Upper lobe of left lung (tissue), 6 donors: ENCODE measurements around the gene KCTD7. TPM values are rescaled to one million over a fixed set of nuclear protein-coding genes. Genes with fewer than 3 reads are reported as not detected.
"Not testable (repeated sequence)": the region's sequence is repeated elsewhere in the genome, so short reads cannot be mapped to it uniquely, and the experiment has no call there.

Experiments used
- ATAC-seq, 2 donors: fragments of 200-7000 bp; cut with Tn5 transposase; one replicate each; pipeline ENCODE4 v1.9.1; 2022; ENCODE audit warnings: mild to moderate bottlenecking in 2 of 2, moderate library complexity in 2 of 2; ENCODE audit not compliant: low FRiP score in 2 of 2
- DNase-seq, 2 donors: peaks; one replicate each; pipeline ENCODE4 v3.0.0-alpha.2; 2019 to 2020
- H3K27ac ChIP-seq, 4 donors: fragments of 200-600 bp; sonication (generic); one replicate each; pipeline ENCODE4 v1.5.1; 2016 to 2019
- H3K27me3 ChIP-seq, 4 donors: fragments of 200-600 bp; sonication (generic); one replicate each; pipeline ENCODE4 v1.5.1; 2017 to 2019
- H3K36me3 ChIP-seq, 4 donors: fragments of 200-600 bp; sonication (generic); one replicate each; pipeline ENCODE4 v1.5.1; 2016 to 2019
- H3K4me1 ChIP-seq, 4 donors: fragments of 200-600 bp; sonication (generic); one replicate each; pipeline ENCODE4 v1.5.1; 2018 to 2019
- H3K4me3 ChIP-seq, 4 donors: fragments of 200-600 bp; sonication (generic); one replicate each; pipeline ENCODE4 v1.5.1; 2017 to 2019; ENCODE audit warnings: mild to moderate bottlenecking in 2 of 4, moderate library complexity in 1 of 4
- H3K9me3 ChIP-seq, 4 donors: fragments of 200-600 bp; sonication (generic); one replicate each; pipeline ENCODE4 v1.5.1; 2018 to 2019
- CTCF ChIP-seq, 6 experiments: fragments of 450-650 bp in 4 of 6; fragments of 200-600 bp in 2 of 6; sonication (generic) in 2 of 6; IDR thresholded peaks; one replicate each; pipeline ENCODE4 v1.5.1; 2016 to 2019; ENCODE audit warnings: antibody characterized with exemption in 6 of 6
- EP300 ChIP-seq, 4 donors: sonication (generic); formaldehyde crosslinking; IDR thresholded peaks; one replicate each; pipeline ENCODE4 v1.5.1; 2017; ENCODE audit warnings: antibody characterized with exemption in 4 of 4, control low read depth in 2 of 4
- POLR2A ChIP-seq, 4 donors: fragments of 450-650 bp; IDR thresholded peaks; one replicate each; pipeline ENCODE4 v1.5.1; 2016 to 2017; ENCODE audit warnings: antibody characterized with exemption in 4 of 4, mild to moderate bottlenecking in 2 of 4
- POLR2AphosphoS5 ChIP-seq, 2 donors: sonication (generic); formaldehyde crosslinking; IDR thresholded peaks; one replicate each; pipeline ENCODE4 v1.5.1; 2017; ENCODE audit warnings: antibody characterized with exemption in 2 of 2
- WGBS, 2 donors: methylation state at CpG; one replicate each; pipeline ENCODE4 v1.1.5; 2017 to 2018; 5-methylcytosine and 5-hydroxymethylcytosine counted together
- total RNA-seq, 6 donors: library from RNA; depleted of rRNA in 4 of 6; stranded (reverse); fragments of >200 nt in 4 of 6; gene quantifications; one replicate each; pipeline versions ENCODE4 v1.1.0 to v1.2.1, GENCODE V29; 2016 to 2021
- donor health status: DM: no; HTN: no; CAD: no; lungs with moderate emphysema.
- donor health status: DM: no; HTN: yes; CAD: no; lungs with severe emphysema.

The KCTD7 gene
- total RNA-seq, 6 donors from 2014 or later, result 6.1 to 38.8 (median 13.5) TPM

GRCh38 chr7:66602159-66602558, 26.5 kb upstream of the KCTD7 start:
- peak in 1 of 2 donors; percentile 54 for ATAC-seq
- peaks cover 0 to 4% (median 0%) of the 10 kb centered on the region in 4 donors for H3K4me1 ChIP-seq

GRCh38 chr7:66604198-66604597, 24.5 kb upstream of the KCTD7 start:
- H3K9me3 ChIP-seq, result no peaks in the 10 kb centered on the region
- no peaks in the 10 kb centered on the region for H3K27me3 ChIP-seq
- no peaks in the 10 kb centered on the region for H3K36me3 ChIP-seq
- WGBS, 2 donors, result 100% methylated on average over 1 of the region's 1 CpG
- DNase-seq (no peak), ATAC-seq (no peak)
- H3K4me3 ChIP-seq, result no peak overlapping the region
- H3K27ac ChIP-seq, result no peak overlapping the region
- TF ChIP-seq POLR2AphosphoS5 (IDR thresholded peaks at IDR 0.05) (no peak), CTCF (IDR thresholded peaks at IDR 0.05) (no peak), EP300 (IDR thresholded peaks at IDR 0.05) (no peak), POLR2A (IDR thresholded peaks at IDR 0.05) (no peak)
- peaks cover 0 to 10% (median 0%) of the 10 kb centered on the region in 4 donors for H3K4me1 ChIP-seq

More at GRCh38 chr7:66602159-66602558, 26.5 kb upstream of the KCTD7 start:
- 54 to 72% methylated on average over 3 of the region's 3 CpGs for WGBS, 2 donors
- Histone ChIP-seq H3K36me3 (no peaks in the 10 kb centered on the region), H3K27ac (peak overlapping the region in 2 of 4 donors; percentile 54 to 73), H3K9me3 (no peaks in the 10 kb centered on the region), H3K27me3 (no peaks in the 10 kb centered on the region), H3K4me3 (no peak overlapping the region)
- TF ChIP-seq EP300 (IDR thresholded peaks at IDR 0.05) (no peak), CTCF (IDR thresholded peaks at IDR 0.05) (no peak), POLR2A (IDR thresholded peaks at IDR 0.05) (no peak), POLR2AphosphoS5 (IDR thresholded peaks at IDR 0.05) (no peak)
- DNase-seq, result peak in 1 of 2 donors; percentile 64

- peak in 1 of 2 donors; percentile 74 for DNase-seq
- H3K9me3 ChIP-seq, H3K4me3 ChIP-seq, H3K27ac ChIP-seq, H3K27me3 ChIP-seq, ATAC-seq, H3K36me3 ChIP-seq: not testable (repeated sequence)
- peaks cover 0 to 10% (median 0%) of the 10 kb centered on the region in 4 donors for H3K4me1 ChIP-seq
- 92 to 94% methylated on average over 34 of the region's 34 CpGs for WGBS, 2 donors
Measured at GRCh38 chr7:66606540-66607291, 22.0 kb upstream of the KCTD7 start.

GRCh38 chr7:66609176-66609575, 19.5 kb upstream of the KCTD7 start:
- 41 to 43% methylated on average over 3 of the region's 3 CpGs for WGBS, 2 donors
- Histone ChIP-seq H3K9me3 (no peaks in the 10 kb centered on the region), H3K36me3 (no peaks in the 10 kb centered on the region), H3K4me3 (peak overlapping the region in 1 of 4 donors; percentile 24), H3K27ac (peak overlapping the region in 1 of 4 donors; percentile 77), H3K4me1 (peaks cover 0 to 6% (median 0%) of the 10 kb centered on the region in 4 donors), H3K27me3 (no peaks in the 10 kb centered on the region)
- DNase-seq (peak in 1 of 2 donors; percentile 59), ATAC-seq (peak; percentile 50 to 83)
- TF ChIP-seq POLR2AphosphoS5 (IDR thresholded peaks at IDR 0.05) (peak in 1 of 2 donors; percentile 51), EP300 (IDR thresholded peaks at IDR 0.05) (peak in 1 of 4 donors; percentile 83), POLR2A (IDR thresholded peaks at IDR 0.05) (no peak)

- not testable (repeated sequence) for ATAC-seq, H3K4me1 ChIP-seq, H3K4me3 ChIP-seq, H3K27me3 ChIP-seq, H3K36me3 ChIP-seq, H3K9me3 ChIP-seq, H3K27ac ChIP-seq
- peak in 1 of 2 donors; percentile 73 for DNase-seq
- 98 to 100% methylated on average over 1 to 16 of the region's 33 CpGs for WGBS, 2 donors
Measured at GRCh38 chr7:66614596-66614995, 14.1 kb upstream of the KCTD7 start.

- no peaks in the 10 kb centered on the region for H3K9me3 ChIP-seq
- H3K4me1 ChIP-seq, result no peaks in the 10 kb centered on the region
- DNase-seq (no peak), ATAC-seq (no peak)
- H3K36me3 ChIP-seq, result no peaks in the 10 kb centered on the region
- H3K4me3 ChIP-seq, result no peak overlapping the region
- no peaks in the 10 kb centered on the region for H3K27me3 ChIP-seq
- 79 to 94% methylated on average over 1 of the region's 1 CpG for WGBS, 2 donors
- no peak for TF ChIP-seq POLR2A (IDR thresholded peaks at IDR 0.05)
- TF ChIP-seq EP300 (IDR thresholded peaks at IDR 0.05), result no peak
- no peak for TF ChIP-seq CTCF (IDR thresholded peaks at IDR 0.05)
- no peak for TF ChIP-seq POLR2AphosphoS5 (IDR thresholded peaks at IDR 0.05)
- H3K27ac ChIP-seq, result no peak overlapping the region
Measured at GRCh38 chr7:66615699-66616098, 13.0 kb upstream of the KCTD7 start.
